GM18499 (cell line): Measurements from ENCODE around the gene PALLD.

Experiments
- ATAC-seq: cut with Tn5 transposase; IDR thresholded peaks from one replicate; pipeline ENCODE4 v1.9.1; 2021; ENCODE audit warnings: moderate number of reproducible peaks; ENCODE audit not compliant: insufficient read depth, unreplicated experiment

PALLD gene

GRCh38 chr4:168636506-168637196 is 139.8 kb downstream of the PALLD start:
- no peak for ATAC-seq

GRCh38 chr4:168637872-168638756 is 141.3 kb downstream of the PALLD start:
- no peak for ATAC-seq

GRCh38 chr4:168639914-168640313 is 143.1 kb downstream of the PALLD start:
- no peak for ATAC-seq

- ATAC-seq: no peak
Observed at GRCh38 chr4:168641811-168642140, 144.9 kb downstream of the PALLD start.

- ATAC-seq: no peak
Observed at GRCh38 chr4:168642591-168642990, 145.7 kb downstream of the PALLD start.

- no peak for ATAC-seq
Observed at GRCh38 chr4:168643111-168643795, 146.4 kb downstream of the PALLD start.

GRCh38 chr4:168643796-168644159 is 146.9 kb downstream of the PALLD start:
- no peak for ATAC-seq

- ATAC-seq: no peak
Observed at GRCh38 chr4:168646001-168646768, 149.3 kb downstream of the PALLD start.

- ATAC-seq: no peak
Observed at GRCh38 chr4:168647646-168648375, 151.0 kb downstream of the PALLD start.

- no peak for ATAC-seq
Observed at GRCh38 chr4:168648494-168648893, 151.6 kb downstream of the PALLD start.

GRCh38 chr4:168648929-168649328 is 152.1 kb downstream of the PALLD start:
- no peak for ATAC-seq

- no peak for ATAC-seq
Observed at GRCh38 chr4:168651374-168651773, 154.5 kb downstream of the PALLD start.

- ATAC-seq: no peak
Observed at GRCh38 chr4:168651864-168652263, 155.0 kb downstream of the PALLD start.

- ATAC-seq: no peak
Observed at GRCh38 chr4:168652755-168653154, 155.9 kb downstream of the PALLD start.

GRCh38 chr4:168654104-168654847 is 157.4 kb downstream of the PALLD start:
- ATAC-seq: no peak

GRCh38 chr4:168654848-168655174 is 158.0 kb downstream of the PALLD start:
- ATAC-seq: no peak

GRCh38 chr4:168655182-168655581 is 158.3 kb downstream of the PALLD start:
- no peak for ATAC-seq

GRCh38 chr4:168656055-168656660 is 159.3 kb downstream of the PALLD start:
- ATAC-seq: no peak

- ATAC-seq: no peak
Observed at GRCh38 chr4:168656946-168657473, 160.2 kb downstream of the PALLD start.
